Measurements from ENCODE around the gene CPLX1. TPM values are rescaled to one million over a fixed set of nuclear protein-coding genes. Genes with fewer than 3 reads are reported as not detected.

CPLX1 gene
- total RNA-seq, 1 donor from 2014 or later, result 4.8 TPM

DNA sequence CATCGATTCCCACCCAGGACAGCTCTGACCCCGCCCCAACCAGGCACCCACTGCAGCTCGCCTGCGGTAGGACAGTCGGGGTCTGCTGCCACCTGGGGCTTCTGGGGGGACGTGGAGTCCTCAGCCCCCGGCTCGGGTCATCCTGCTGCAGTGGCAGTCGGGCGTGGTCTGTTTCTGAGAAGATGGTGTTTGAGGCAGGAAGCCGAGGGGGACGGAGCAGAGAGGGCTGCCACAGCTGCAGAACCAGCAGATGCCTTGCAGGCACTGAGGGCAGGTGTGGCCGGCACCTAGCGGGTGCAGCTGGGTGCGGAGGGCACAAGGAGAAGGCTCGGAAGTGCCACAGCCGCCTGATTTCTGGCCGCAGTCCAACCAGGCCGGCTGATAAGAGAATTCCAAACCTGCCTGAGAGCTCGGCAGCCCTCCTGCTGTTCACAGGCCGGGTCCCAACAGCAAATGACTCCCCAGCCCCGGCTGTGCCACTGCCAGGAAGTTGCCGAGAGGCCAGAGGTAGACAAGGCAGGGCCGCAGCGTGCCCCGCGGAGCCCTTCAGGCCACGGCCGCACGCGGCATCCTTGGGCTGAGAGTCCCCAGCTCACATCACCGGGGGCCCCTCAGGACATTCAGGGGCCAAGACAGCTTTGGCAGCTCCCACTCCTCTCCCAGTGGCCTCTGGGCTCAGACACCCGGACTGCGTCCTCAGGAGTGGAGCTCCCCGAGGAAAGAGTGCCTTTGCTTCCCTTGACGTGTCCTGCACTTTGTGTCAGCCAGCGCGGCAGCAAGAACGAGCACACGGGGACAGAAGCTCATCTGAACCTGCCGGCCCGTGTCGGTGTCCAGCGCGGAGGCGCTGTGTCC, 9.4 kb upstream of the CPLX1 start:
- peaks cover 13% of the 10 kb centered on the region for H3K27me3 ChIP-seq (ENCODE audit: low read depth)
- H3K4me1 ChIP-seq, result peaks cover 32% of the 10 kb centered on the region
- H3K4me3 ChIP-seq, result peak overlapping the region; percentile 36
- intact Hi-C loops (cut with micrococcal nuclease), result no loop called here
- H3K9me3 ChIP-seq (replicated peaks), result peaks cover 36% of the 10 kb centered on the region
- TF ChIP-seq, protein P1, sequence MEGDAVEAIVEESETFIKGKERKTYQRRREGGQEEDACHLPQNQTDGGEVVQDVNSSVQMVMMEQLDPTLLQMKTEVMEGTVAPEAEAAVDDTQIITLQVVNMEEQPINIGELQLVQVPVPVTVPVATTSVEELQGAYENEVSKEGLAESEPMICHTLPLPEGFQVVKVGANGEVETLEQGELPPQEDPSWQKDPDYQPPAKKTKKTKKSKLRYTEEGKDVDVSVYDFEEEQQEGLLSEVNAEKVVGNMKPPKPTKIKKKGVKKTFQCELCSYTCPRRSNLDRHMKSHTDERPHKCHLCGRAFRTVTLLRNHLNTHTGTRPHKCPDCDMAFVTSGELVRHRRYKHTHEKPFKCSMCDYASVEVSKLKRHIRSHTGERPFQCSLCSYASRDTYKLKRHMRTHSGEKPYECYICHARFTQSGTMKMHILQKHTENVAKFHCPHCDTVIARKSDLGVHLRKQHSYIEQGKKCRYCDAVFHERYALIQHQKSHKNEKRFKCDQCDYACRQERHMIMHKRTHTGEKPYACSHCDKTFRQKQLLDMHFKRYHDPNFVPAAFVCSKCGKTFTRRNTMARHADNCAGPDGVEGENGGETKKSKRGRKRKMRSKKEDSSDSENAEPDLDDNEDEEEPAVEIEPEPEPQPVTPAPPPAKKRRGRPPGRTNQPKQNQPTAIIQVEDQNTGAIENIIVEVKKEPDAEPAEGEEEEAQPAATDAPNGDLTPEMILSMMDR (IDR thresholded peaks at IDR 0.05; ENCODE audit: borderline replicate concordance), result no peak
- H3K27ac ChIP-seq (replicated peaks), result peak overlapping the region; percentile 45
- H3K36me3 ChIP-seq, result no peaks in the 10 kb centered on the region
- DNase-seq, result peak; percentile 70

DNA sequence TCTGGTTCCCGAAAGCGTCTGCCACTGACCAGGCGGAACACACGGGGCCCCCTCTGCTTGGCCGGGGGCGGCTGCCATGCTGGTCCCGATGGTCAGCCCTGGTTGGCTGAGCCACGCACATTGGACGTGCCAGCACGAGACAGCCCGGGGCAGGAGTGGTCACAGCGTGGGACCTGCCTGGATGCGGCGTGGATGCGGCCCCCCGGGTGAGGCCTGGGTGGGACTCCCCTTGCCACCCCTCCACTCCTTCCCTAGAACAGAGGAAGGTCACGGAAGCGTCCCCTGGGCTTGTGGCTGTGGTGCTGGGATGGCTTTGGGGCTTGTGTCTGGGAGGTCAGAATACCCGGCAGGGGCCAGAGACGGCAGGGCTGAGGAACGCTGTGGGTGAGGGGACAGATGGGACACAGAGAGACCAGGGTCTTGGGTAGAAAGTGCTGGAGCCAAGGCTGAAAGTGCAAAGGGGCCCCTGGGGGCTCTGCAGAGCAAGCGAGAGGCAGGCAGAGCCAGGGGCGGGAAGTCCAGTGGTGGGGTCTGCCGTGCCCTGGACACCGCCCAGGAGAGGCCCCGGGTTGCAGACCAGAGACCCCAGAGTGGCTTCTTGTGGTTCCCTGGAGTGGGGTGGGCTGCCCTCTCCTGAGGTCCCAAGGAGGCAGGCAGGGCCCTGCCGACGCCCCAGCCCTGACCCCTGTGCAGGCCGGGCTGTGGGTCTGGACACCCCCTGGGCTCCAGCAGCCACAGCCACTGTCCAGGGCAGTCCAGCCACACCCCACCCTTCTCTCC, 8.6 kb upstream of the CPLX1 start:
- Histone ChIP-seq H3K9me3 (replicated peaks) (peaks cover 36% of the 10 kb centered on the region), H3K27ac (replicated peaks) (no peak overlapping the region)
- TF ChIP-seq, protein P1 (IDR thresholded peaks at IDR 0.05; ENCODE audit: borderline replicate concordance), result no peak

DNA sequence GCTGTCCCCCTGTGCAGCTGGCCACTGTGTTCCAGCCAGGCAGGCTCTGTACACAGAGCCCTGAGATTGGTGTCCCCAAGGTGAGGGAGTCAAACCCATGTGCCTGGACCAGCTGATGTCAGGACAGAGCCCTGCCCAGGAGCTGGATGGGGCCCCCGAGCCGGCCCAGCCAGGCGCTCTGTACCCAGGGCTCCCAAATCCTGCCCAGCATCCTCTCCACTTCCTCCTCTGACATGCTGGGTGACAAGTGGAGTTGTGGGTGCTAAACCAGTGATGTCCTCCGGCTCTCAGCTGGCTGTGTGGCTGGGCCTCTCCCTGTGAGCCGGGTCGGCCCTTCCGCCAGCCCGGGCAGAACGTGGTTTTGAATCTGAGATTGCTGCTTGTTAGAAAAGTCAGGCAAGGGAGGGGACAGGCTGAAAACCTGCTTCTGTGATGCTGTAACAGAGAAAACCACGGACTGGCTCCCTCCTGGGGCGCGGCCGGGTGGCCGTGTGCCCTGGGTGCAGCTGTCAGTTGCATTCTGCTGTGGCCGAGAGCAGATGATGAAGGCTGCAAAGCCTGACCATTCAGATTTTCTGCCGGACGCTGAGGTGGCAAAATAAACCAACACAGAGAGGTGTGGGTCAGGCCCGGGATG, 7.9 kb upstream of the CPLX1 start:
- peaks cover 31% of the 10 kb centered on the region for H3K9me3 ChIP-seq (replicated peaks)
- H3K27me3 ChIP-seq (ENCODE audit: low read depth), result peaks cover 28% of the 10 kb centered on the region
- TF ChIP-seq, protein P1 (IDR thresholded peaks at IDR 0.05; ENCODE audit: borderline replicate concordance), result no peak
- intact Hi-C loops (cut with micrococcal nuclease), result no loop called here
- H3K4me1 ChIP-seq, result peaks cover 47% of the 10 kb centered on the region
- H3K36me3 ChIP-seq, result no peaks in the 10 kb centered on the region
- no peak overlapping the region for H3K27ac ChIP-seq (replicated peaks)
- H3K4me3 ChIP-seq, result no peak overlapping the region
- no peak for DNase-seq

More for the DNA sequence above, 8.6 kb upstream of the CPLX1 start:
- H3K27me3 ChIP-seq (ENCODE audit: low read depth), result peaks cover 21% of the 10 kb centered on the region
- no peaks in the 10 kb centered on the region for H3K36me3 ChIP-seq
- peaks cover 40% of the 10 kb centered on the region for H3K4me1 ChIP-seq
- no peak overlapping the region for H3K4me3 ChIP-seq
- DNase-seq, result no peak
- intact Hi-C loops (cut with micrococcal nuclease), result no loop called here

DNA sequence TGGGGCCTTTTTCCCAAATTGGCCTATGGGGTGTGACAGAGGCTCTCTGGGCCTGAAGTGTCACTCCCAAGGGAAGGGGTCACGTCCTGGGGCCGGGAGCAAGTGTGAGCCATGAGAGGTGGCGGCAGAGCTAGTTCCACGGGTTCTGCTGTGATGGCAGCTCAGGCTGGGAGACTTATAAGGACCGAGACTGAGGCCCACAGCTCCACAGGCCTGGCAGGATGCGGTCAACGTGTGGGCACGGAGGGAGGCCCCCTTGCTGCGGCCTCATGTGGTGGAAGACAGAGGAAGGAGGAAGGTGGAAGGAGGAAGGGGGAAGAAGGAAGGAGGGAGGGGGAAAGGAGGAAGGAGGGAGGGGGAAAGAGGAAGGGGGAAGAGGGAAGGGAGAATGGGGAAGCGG, 7.2 kb upstream of the CPLX1 start:
- intact Hi-C loops (cut with micrococcal nuclease), result no loop called here
- no peak overlapping the region for H3K4me3 ChIP-seq
- H3K27me3 ChIP-seq (ENCODE audit: low read depth), result peaks cover 35% of the 10 kb centered on the region
- H3K4me1 ChIP-seq, result peaks cover 53% of the 10 kb centered on the region
- no peak overlapping the region for H3K27ac ChIP-seq (replicated peaks)
- no peaks in the 10 kb centered on the region for H3K36me3 ChIP-seq
- TF ChIP-seq, protein P1 (IDR thresholded peaks at IDR 0.05; ENCODE audit: borderline replicate concordance), result no peak
- DNase-seq, result no peak
- H3K9me3 ChIP-seq (replicated peaks), result peaks cover 24% of the 10 kb centered on the region

DNA sequence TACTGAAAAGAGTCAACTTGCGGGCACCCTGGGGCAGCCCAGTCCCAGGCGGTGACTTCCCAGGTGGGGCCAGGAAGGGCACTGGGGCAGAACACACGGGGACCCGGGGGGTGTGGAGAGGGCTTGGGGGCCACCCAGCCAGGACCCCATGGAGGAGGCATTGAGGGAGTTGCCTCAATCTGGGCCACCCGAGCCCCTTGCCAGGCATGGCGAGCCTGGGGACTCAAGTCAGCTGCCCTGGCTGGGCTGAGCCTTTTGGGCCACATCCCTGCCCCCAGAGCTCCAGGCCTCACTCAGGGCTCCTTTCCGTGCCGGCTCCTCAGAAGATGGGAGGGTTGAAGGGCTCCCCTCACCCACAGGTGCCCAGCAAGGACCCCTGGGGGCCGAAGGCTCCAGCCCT, 6.6 kb upstream of the CPLX1 start:
- Histone ChIP-seq H3K9me3 (replicated peaks) (peaks cover 18% of the 10 kb centered on the region), H3K27ac (replicated peaks) (no peak overlapping the region), H3K4me1 (peaks cover 53% of the 10 kb centered on the region), H3K4me3 (no peak overlapping the region), H3K36me3 (no peaks in the 10 kb centered on the region), H3K27me3 (ENCODE audit: low read depth) (peaks cover 41% of the 10 kb centered on the region)
- DNase-seq, result no peak
- TF ChIP-seq, protein P1 (IDR thresholded peaks at IDR 0.05; ENCODE audit: borderline replicate concordance), result no peak
- intact Hi-C loops (cut with micrococcal nuclease), result no loop called here

Measured in left ventricle myocardium inferior (tissue), 1 donor.